Panc1 (cell line): ENCODE results near the gene BEX3.

Experiments used
- POLR2AphosphoS5 ChIP-seq: IDR thresholded peaks from 2 replicates; pipeline ENCODE4 v1.6.1; 2012; ENCODE audit warnings: mild to moderate bottlenecking, low read depth, low read length, moderate library complexity
- TF ChIP-seq, protein P1 (sequence below): fragments of 450-650 bp; IDR thresholded peaks from 2 replicates; pipeline ENCODE4 v1.5.1; 2017; ENCODE audit warnings: mild to moderate bottlenecking

DNA sequence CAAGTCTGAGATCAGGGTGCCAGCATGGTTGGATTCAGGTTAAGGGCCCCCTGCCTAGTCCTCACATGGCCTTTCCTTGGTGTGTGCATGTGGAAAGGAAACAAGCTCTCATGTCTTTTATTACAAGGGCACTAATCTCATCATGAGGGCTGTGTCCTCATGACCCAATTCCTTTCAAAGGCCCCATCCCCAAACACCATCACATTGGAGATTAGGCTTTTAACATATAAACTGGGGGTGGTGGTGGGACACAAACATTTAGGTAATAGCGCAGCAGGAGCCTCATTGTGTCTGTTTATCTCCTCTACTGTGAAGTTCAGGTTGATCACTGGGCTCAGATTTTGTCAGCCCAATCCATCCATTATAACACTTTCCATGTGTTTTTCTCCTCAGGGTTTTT lies 41.0 kb downstream of the BEX3 start:
- TF ChIP-seq, protein P1, sequence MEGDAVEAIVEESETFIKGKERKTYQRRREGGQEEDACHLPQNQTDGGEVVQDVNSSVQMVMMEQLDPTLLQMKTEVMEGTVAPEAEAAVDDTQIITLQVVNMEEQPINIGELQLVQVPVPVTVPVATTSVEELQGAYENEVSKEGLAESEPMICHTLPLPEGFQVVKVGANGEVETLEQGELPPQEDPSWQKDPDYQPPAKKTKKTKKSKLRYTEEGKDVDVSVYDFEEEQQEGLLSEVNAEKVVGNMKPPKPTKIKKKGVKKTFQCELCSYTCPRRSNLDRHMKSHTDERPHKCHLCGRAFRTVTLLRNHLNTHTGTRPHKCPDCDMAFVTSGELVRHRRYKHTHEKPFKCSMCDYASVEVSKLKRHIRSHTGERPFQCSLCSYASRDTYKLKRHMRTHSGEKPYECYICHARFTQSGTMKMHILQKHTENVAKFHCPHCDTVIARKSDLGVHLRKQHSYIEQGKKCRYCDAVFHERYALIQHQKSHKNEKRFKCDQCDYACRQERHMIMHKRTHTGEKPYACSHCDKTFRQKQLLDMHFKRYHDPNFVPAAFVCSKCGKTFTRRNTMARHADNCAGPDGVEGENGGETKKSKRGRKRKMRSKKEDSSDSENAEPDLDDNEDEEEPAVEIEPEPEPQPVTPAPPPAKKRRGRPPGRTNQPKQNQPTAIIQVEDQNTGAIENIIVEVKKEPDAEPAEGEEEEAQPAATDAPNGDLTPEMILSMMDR: no peak
- no peak for TF ChIP-seq POLR2AphosphoS5
